ENCODE measurements around the gene PKN2.

DNA sequence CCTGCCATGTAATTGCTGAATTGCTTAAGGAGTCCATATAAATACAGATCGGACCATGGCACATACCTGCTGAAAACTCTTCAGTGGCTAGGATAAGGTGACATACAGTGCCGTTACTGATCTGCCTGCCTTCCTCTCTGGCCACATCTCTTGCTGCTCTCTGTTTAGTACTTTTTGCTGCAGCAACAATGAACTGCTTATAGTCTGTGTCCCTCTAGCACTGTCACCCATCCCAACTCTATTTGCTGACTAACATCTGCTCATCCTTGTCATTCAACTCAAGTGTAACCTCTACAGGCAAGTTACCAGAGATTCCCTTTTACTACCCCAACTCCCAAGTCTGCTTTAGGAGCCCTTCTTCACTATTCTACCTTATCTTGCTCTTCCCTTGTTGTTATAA is 141.6 kb downstream of the PKN2 start:
- TF ChIP-seq, protein P1, sequence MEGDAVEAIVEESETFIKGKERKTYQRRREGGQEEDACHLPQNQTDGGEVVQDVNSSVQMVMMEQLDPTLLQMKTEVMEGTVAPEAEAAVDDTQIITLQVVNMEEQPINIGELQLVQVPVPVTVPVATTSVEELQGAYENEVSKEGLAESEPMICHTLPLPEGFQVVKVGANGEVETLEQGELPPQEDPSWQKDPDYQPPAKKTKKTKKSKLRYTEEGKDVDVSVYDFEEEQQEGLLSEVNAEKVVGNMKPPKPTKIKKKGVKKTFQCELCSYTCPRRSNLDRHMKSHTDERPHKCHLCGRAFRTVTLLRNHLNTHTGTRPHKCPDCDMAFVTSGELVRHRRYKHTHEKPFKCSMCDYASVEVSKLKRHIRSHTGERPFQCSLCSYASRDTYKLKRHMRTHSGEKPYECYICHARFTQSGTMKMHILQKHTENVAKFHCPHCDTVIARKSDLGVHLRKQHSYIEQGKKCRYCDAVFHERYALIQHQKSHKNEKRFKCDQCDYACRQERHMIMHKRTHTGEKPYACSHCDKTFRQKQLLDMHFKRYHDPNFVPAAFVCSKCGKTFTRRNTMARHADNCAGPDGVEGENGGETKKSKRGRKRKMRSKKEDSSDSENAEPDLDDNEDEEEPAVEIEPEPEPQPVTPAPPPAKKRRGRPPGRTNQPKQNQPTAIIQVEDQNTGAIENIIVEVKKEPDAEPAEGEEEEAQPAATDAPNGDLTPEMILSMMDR (IDR thresholded peaks at IDR 0.05): no peak
- TF ChIP-seq POLR2A (IDR thresholded peaks at IDR 0.05): no peak
- no peak for TF ChIP-seq EP300 (IDR thresholded peaks at IDR 0.05)

Measured in gastroesophageal sphincter (tissue), 3 donors.